Measurements from ENCODE around the gene KIF21A.

KIF21A gene

GRCh38 chr12:39331539-39332261, 111.2 kb downstream of the KIF21A start:
- Histone ChIP-seq H2AFZ (ENCODE audit: low read depth, low read length) (no peak overlapping the region), H3K4me2 (ENCODE audit: low read length) (no peak overlapping the region)
- TF ChIP-seq CTCF (IDR thresholded peaks at IDR 0.05; ENCODE audit: low read depth, low read length) = no peak
- TF ChIP-seq EZH2phosphoT487 (IDR thresholded peaks at IDR 0.05; ENCODE audit: low read depth) = no peak

GRCh38 chr12:39329876-39330275, 113.0 kb downstream of the KIF21A start:
- peaks cover 11% of the 10 kb centered on the region for H3K36me3 ChIP-seq (replicated peaks; ENCODE audit: low read depth, low read length)
- no peak overlapping the region for H3K4me3 ChIP-seq (ENCODE audit: low read length)
- no peaks in the 10 kb centered on the region for H3K27me3 ChIP-seq (ENCODE audit: low read depth, low read length)
- no peaks in the 10 kb centered on the region for H3K79me2 ChIP-seq (ENCODE audit: low read length)
- no peaks in the 10 kb centered on the region for H3K4me1 ChIP-seq (ENCODE audit: low read length)
- no peak overlapping the region for H3K9ac ChIP-seq (ENCODE audit: low read length)
- no peaks in the 10 kb centered on the region for H4K20me1 ChIP-seq (ENCODE audit: insufficient read depth, low read length)
- TF ChIP-seq EZH2phosphoT487 (IDR thresholded peaks at IDR 0.05; ENCODE audit: low read depth) (no peak), CTCF (IDR thresholded peaks at IDR 0.05; ENCODE audit: low read depth, low read length) (no peak)
- no peaks in the 10 kb centered on the region for H3K9me3 ChIP-seq (ENCODE audit: insufficient read depth, low read length)
- H3K4me2 ChIP-seq (ENCODE audit: low read length) = no peak overlapping the region
- H2AFZ ChIP-seq (ENCODE audit: low read depth, low read length) = no peak overlapping the region
- H3K27ac ChIP-seq (ENCODE audit: low read length) = no peak overlapping the region

More at GRCh38 chr12:39331539-39332261, 111.2 kb downstream of the KIF21A start:
- H3K9ac ChIP-seq (ENCODE audit: low read length) = no peak overlapping the region
- H3K36me3 ChIP-seq (replicated peaks; ENCODE audit: low read depth, low read length) = peaks cover 11% of the 10 kb centered on the region
- H3K27me3 ChIP-seq (ENCODE audit: low read depth, low read length) = no peaks in the 10 kb centered on the region
- H3K79me2 ChIP-seq (ENCODE audit: low read length) = no peaks in the 10 kb centered on the region
- H3K4me1 ChIP-seq (ENCODE audit: low read length) = no peaks in the 10 kb centered on the region
- no peaks in the 10 kb centered on the region for H3K9me3 ChIP-seq (ENCODE audit: insufficient read depth, low read length)
- H3K27ac ChIP-seq (ENCODE audit: low read length) = no peak overlapping the region
- H3K4me3 ChIP-seq (ENCODE audit: low read length) = no peak overlapping the region
- H4K20me1 ChIP-seq (ENCODE audit: insufficient read depth, low read length) = no peaks in the 10 kb centered on the region

GRCh38 chr12:39329018-39329417, 113.9 kb downstream of the KIF21A start:
- TF ChIP-seq CTCF (IDR thresholded peaks at IDR 0.05; ENCODE audit: low read depth, low read length) (no peak), EZH2phosphoT487 (IDR thresholded peaks at IDR 0.05; ENCODE audit: low read depth) (no peak)
- Histone ChIP-seq H3K36me3 (replicated peaks; ENCODE audit: low read depth, low read length) (peaks cover 11% of the 10 kb centered on the region), H3K27me3 (ENCODE audit: low read depth, low read length) (no peaks in the 10 kb centered on the region), H4K20me1 (ENCODE audit: insufficient read depth, low read length) (no peaks in the 10 kb centered on the region), H3K79me2 (ENCODE audit: low read length) (no peaks in the 10 kb centered on the region), H2AFZ (ENCODE audit: low read depth, low read length) (no peak overlapping the region), H3K27ac (ENCODE audit: low read length) (no peak overlapping the region), H3K9me3 (ENCODE audit: insufficient read depth, low read length) (no peaks in the 10 kb centered on the region), H3K4me2 (ENCODE audit: low read length) (no peak overlapping the region), H3K4me3 (ENCODE audit: low read length) (no peak overlapping the region), H3K9ac (ENCODE audit: low read length) (no peak overlapping the region), H3K4me1 (ENCODE audit: low read length) (no peaks in the 10 kb centered on the region)

- Histone ChIP-seq H3K4me2 (ENCODE audit: low read length) (no peak overlapping the region), H3K36me3 (replicated peaks; ENCODE audit: low read depth, low read length) (peaks cover 11% of the 10 kb centered on the region), H3K9me3 (ENCODE audit: insufficient read depth, low read length) (no peaks in the 10 kb centered on the region), H3K9ac (ENCODE audit: low read length) (no peak overlapping the region), H4K20me1 (ENCODE audit: insufficient read depth, low read length) (no peaks in the 10 kb centered on the region), H3K27me3 (ENCODE audit: low read depth, low read length) (no peaks in the 10 kb centered on the region), H3K4me3 (ENCODE audit: low read length) (no peak overlapping the region), H3K79me2 (ENCODE audit: low read length) (no peaks in the 10 kb centered on the region), H2AFZ (ENCODE audit: low read depth, low read length) (no peak overlapping the region), H3K4me1 (ENCODE audit: low read length) (no peaks in the 10 kb centered on the region), H3K27ac (ENCODE audit: low read length) (no peak overlapping the region)
- no peak for TF ChIP-seq EZH2phosphoT487 (IDR thresholded peaks at IDR 0.05; ENCODE audit: low read depth)
- no peak for TF ChIP-seq CTCF (IDR thresholded peaks at IDR 0.05; ENCODE audit: low read depth, low read length)
These were observed 115.0 kb downstream of the KIF21A start for GRCh38 chr12:39327965-39328364.
